Neural progenitor cell (in vitro differentiated cells): ENCODE results near the gene CTNNA1.

ENCODE experiments used
- EZH2 ChIP-seq: fragments of 200-600 bp; sonication (generic); IDR thresholded peaks from 2 replicates; pipeline ENCODE4 v1.6.1; 2017; ENCODE audit warnings: antibody characterized with exemption, mild to moderate bottlenecking, moderate library complexity
- TF ChIP-seq, protein P1 (sequence below): fragments of 200-600 bp; sonication (generic); IDR thresholded peaks from 2 replicates; pipeline ENCODE4 v1.5.1; 2017; ENCODE audit warnings: antibody characterized with exemption, mild to moderate bottlenecking

DNA sequence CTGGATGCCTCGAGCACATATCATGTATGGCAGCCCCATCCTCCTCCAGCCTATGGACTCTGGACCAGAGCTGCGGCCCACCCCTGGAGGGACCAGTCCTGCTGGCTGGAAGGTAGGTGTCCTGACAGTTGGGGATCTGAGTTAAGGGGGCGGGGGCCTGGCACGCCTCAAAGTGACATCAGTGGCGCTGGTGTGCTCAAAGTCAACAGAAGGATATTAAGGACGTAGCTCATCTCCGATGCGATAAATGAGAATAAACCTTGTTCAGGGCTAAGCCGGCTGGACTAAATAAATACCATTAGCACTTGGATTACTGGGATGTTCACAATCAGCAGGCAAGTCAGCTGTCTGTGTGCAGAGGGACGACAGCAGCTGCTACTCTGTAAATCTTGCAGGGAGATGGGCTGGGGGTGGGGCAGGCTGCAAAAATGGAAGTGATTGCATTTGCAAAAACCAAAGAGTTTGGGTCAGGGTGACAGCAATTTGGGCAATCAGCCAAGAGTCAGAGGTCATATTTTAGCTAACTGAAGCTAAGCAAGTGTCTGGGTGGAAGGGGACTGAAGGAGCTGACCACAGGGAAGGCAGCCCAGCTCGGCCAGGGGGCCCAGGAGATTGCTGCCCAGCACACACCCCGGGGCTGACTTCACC is 201.9 kb downstream of the CTNNA1 start:
- no peak for TF ChIP-seq EZH2
- TF ChIP-seq, protein P1, sequence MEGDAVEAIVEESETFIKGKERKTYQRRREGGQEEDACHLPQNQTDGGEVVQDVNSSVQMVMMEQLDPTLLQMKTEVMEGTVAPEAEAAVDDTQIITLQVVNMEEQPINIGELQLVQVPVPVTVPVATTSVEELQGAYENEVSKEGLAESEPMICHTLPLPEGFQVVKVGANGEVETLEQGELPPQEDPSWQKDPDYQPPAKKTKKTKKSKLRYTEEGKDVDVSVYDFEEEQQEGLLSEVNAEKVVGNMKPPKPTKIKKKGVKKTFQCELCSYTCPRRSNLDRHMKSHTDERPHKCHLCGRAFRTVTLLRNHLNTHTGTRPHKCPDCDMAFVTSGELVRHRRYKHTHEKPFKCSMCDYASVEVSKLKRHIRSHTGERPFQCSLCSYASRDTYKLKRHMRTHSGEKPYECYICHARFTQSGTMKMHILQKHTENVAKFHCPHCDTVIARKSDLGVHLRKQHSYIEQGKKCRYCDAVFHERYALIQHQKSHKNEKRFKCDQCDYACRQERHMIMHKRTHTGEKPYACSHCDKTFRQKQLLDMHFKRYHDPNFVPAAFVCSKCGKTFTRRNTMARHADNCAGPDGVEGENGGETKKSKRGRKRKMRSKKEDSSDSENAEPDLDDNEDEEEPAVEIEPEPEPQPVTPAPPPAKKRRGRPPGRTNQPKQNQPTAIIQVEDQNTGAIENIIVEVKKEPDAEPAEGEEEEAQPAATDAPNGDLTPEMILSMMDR: no peak
